ENCODE measurements around the gene MEF2C.

- TF ChIP-seq CTCF (IDR thresholded peaks at IDR 0.05 in 2 of 3, conservative IDR thresholded peaks at IDR 0.05 in 1 of 3; ENCODE audit: borderline replicate concordance in 1 of 3, insufficient read depth in 1 of 3, low read depth in 2 of 3, low read length in 2 of 3) (no peak), ZBTB33 (IDR thresholded peaks at IDR 0.05; ENCODE audit: extremely low read depth, insufficient replicate concordance, low read length) (no peak), POLR2AphosphoS5 (IDR thresholded peaks at IDR 0.05; ENCODE audit: low read depth, low read length) (0 out of 2 replicates have a peak, but pooled peaks have one; percentile 17), MAX (IDR thresholded peaks at IDR 0.05) (no peak), SIN3A (IDR thresholded peaks at IDR 0.05; ENCODE audit: low read depth) (no peak), POLR2A (IDR thresholded peaks at IDR 0.05; ENCODE audit: borderline replicate concordance, extremely low read depth, insufficient read depth, insufficient read length) (no peak), TCF7L2 (IDR thresholded peaks at IDR 0.05; ENCODE audit: borderline replicate concordance, extremely low read depth, insufficient read depth, insufficient read length) (no peak), JUND (IDR thresholded peaks at IDR 0.05) (peak; percentile 14; the same call in 1 of the 2 replicates), EZH2 (IDR thresholded peaks at IDR 0.05) (no peak), ATF3 (IDR thresholded peaks at IDR 0.05) (no peak), YY1 (IDR thresholded peaks at IDR 0.05; ENCODE audit: extremely low read depth, insufficient replicate concordance, low read depth, low read length) (no peak), ZNF274 (IDR thresholded peaks at IDR 0.05; ENCODE audit: low read depth, low read length) (no peak), REST (IDR thresholded peaks at IDR 0.05; ENCODE audit: low read depth) (no peak)
Measured at GRCh38 chr5:88825584-88826315, 57.2 kb downstream of the MEF2C start.
